ENCODE data around the gene PNMA1.
"Not testable (repeated sequence)": the region's sequence is repeated elsewhere in the genome, so short reads cannot be mapped to it uniquely, and the experiment has no call there.

PNMA1 gene

DNA sequence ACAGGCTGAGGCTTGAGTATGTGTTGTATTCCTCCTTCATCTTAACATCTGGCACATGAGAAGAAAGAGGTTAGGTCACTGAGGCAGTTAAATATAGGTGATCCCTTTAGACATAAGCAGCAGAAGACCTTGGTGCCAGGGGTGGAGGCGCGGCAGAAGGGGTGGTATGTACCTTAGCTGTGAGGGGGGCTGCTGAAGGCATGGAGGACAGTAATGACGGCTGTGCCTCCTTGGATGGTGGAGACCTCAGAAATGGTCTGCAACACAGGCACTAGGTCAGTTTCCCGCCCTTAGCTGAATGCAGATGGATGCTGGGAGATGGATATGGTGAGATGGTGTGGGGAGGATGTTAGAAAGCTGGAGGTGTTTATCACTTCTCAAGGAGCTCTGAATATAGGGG is 1.5 kb upstream of the PNMA1 start:
- DNase-seq, result peak in 1 of 3 experiments; percentile 15

DNA sequence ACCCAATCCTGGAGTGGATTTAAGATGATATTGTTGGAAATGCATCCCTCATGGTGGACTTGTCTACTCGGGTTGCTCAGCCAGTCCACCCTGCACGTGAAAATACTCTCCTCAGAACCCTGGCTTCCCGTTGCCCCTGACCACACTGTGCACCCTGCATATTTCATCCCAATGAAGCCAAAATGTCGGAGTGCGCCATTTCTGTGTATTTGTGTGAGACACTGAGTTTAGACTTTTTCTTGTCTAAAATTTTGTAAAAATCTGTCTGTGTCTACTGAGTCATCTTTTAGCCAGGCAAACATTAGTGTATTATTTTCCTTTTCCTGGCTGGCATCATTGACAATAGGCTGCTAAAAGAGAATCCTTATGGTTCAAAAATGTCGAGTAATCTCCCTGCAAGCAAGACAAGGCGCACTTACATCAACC is 485 bp upstream of the PNMA1 start:
- DNase-seq, result peak in 2 of 3 experiments; percentile 97 to 98

DNA sequence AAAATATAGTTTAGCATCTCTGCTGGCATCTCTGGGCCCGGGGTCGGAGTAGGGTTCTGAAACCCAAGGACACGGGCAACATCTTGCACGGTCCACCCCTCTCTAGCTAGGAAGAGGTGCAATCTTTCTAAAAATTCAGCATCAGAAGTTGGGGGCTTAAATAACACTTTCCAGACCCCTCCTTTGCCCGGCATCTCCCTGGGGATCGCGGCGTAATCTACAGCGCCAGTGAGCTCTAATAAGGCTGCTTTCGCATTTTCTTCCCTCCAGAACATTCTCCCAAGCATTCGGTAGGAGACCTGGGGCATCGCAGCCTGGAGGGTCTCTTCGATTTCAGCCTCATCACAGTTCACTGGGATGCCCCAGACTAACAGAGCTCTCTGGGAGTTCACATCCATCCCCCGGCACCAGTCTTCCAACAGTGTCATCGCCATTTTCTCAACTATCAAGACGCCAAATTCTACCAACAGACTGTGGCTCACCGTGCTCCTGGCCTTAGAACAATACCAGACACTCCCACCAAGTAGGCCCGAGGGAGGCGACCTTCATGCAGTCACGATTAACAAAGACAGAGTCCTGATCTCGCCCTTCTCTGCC is 880 bp downstream of the PNMA1 start:
- DNase-seq, result no peak

DNA sequence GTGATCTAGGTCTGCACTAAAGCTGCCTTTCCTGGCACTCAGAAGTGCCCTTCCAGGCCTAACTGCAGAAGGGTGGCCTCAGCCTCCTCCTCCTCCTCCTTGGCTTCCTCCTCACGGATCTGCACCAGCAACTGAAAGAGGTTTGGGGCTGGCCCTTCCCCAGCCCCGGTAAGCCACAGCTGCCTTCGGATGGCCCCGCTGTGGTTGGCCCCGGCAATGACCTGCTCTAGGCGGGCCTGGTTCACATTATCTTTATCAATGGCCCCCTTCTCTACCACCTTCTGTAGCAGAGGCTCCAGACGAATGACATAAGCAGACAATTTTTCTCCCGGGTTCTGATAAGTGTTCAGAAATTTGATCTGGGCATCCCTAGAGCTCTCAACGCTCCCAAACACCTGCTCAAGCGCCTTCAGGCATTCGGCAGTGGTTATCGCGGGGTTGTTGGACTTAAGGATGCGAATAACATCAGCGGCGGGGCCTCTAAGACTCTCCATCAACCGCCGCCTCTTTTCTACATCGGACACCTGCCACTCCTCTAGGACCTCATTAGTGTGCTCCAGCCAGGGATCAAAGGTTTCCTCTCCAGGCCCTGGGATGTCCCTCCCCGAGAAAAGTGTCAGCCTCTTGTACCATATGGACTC is 1.5 kb downstream of the PNMA1 start:
- peak; percentile 63 to 91 (median 80) for DNase-seq

DNA sequence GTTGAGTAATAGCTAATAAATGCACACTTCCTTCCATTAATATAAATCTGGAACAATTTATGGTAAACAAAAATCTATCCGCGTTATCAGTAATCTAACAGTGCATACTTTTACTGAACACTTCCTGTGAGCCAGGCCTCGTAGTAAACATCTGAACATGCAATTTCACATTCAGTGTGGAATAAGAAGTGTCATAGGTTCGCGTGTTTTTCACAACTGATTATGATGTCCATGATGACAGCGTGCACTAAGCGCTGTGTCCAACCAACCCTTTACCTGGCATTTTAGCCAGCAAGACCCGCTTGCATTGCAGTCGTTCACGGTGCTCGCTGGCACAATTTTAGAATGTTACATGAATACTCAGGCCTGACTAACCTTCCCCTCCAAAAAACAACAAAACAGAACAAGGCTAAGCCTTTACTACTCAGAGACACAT is 2.1 kb downstream of the PNMA1 start:
- no peak for DNase-seq

DNA sequence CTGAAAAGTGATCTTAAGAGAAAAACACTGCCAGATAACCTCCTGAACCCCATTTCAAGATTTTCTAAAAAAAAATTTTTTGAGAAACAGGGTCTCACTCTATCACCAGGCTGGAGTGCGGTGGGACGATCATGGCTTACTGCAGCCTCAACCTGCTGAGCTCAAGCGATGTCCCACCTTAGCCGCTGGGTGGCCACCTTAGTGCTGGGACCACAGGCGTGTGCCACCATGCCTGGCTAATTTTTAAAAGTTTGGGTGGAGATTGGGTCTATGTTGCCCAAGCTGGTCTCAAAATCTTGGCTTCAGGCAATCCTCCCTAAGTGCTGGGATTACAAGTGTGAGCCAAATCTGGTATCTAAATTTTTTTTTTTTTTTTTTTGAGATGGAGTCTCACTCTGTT is 3.4 kb downstream of the PNMA1 start:
- DNase-seq, result no peak

DNA sequence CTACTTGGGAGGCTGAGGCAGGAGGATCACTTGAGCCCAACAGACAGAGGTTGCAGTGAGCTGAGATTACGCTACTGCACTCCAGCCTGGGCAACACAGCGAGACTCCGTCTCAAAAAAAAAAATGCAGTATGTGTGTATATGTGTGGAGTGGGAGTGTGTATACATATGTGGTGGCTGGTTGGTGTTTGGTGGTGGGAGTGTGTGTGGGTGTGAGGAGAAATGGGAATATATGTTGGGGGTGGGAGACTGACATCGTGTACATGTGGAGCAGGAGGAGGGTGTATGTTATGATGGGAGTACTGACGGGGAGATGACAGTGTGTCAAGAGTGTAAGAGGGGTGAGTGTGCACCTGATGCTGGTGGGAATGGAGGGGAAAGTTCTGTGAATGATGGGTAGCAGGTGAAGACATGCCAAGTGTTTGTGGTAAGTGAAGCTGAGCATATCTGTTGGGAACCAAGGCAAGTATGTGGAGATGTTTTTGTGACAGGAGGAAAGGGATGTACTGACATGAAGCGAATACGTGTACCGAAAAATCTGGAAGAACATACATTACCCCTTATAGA is 4.2 kb downstream of the PNMA1 start:
- DNase-seq, result no peak

DNA sequence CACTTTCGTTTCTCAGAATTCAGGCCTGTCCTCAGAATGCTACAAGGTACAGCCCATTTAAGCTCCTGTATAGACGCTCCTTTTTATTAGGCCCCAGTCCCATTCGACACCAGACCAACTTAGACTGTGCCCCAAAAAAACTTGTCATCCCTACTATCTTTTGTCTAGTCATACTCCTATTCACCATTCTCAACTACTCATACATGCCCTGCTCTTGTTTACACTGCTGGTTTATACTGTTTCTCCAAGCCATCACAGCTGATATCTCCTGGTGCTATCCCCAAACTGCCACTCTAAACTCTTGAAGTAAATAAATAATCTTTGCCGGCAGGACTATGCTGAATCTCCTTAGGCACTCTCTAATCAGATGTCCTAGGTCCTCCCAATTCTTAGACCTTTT is 6.1 kb downstream of the PNMA1 start:
- not testable (repeated sequence) for DNase-seq

DNA sequence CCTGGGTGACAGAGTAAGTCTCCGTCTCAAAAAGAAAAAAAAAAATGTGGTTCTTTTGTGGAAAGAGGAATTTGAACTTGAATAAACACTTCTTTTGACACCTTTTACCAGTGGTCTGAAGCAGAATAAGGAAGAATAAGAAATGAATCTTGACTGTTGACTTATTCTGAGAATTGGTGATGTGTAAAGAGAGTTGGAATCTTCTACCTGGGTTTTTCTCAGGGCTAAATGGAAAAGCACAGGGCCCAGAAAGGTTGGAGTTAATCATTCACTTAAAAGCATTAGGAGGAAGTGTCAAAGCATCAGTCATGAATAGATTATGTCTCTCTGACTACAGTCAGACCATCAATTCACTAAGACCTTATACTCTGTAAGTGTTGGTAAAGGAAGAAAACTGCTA is 13.9 kb downstream of the PNMA1 start:
- DNase-seq, result no peak

DNA sequence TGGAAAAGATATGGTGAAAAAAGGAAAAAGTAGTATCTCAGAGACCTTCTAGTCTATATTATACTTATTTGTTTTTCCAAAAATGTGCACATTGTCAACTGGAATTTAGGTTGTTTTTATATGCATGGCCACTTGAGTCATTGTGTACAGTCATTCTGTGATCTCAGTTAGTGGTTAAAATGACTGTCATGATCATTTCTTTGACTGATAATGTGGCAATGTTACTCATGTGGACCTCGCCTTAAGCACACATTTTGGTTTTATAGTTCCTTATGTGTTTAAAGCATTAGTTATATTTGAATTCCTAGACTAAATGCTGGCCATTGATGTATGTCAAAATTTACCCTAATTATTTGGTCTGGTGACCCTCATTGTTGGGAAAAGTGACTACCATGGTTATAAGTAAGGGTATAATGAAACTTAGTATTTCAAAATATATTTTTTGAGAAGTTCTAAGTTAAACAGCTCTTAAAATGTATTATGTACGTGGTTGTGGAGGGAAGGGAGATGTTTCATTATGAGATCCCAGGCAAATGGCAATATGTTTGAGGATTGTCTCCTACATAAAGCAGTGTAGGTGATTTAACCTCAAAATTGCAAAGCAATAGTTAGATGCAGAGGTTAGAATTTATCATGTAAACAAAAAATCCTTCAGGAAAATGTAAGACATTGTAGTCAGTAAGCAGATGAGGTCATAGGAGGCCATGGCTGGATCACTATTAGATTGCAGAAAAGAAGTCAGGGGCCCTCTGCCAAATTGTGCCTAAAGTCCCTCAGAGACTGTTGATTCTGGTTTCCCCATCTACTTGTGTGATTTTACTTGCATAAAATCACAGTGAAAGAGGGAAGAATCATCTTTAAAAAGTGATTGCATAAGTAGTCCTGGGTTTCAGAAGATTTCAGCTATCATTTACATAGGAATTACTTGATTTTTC is 17.5 kb downstream of the PNMA1 start:
- DNase-seq, result no peak

DNA sequence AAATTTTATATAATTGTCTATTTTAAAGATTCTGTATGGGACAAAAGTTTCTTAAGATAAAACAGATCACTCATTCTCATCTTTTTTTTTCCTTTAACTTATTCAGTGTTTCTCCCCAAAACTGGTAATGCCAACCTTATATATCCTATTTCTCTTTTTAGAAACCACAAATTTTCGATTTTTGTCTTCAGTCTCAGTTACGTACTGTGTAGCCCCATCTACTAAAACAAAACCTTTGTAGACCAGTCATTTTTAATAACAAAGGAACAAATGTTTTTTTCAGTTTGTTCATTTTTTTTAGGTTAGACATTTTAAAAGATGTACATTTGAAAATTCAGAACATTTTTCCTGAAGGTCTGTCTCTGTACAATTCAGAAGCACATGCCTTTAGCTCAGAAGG is 18.2 kb downstream of the PNMA1 start:
- no peak for DNase-seq

DNA sequence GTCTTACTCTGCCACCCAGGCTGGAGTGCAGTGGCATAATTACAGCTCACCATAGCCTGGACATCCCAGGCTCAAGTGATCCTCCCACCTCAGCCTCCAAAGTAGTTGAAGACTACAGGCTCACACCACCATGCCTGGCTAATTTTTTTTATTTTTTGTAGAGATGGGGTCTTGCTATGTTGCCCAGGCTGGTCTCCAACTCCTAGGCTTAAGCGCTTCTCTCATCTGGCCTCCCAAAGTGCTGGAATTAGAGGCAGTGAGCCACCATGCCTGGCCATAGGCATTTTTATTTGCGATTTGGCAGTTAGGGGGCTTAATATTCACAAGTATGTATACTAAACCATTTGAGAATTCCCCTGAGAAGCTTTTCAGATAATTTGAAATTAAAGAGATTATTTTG is 19.1 kb downstream of the PNMA1 start:
- DNase-seq, result no peak

DNA sequence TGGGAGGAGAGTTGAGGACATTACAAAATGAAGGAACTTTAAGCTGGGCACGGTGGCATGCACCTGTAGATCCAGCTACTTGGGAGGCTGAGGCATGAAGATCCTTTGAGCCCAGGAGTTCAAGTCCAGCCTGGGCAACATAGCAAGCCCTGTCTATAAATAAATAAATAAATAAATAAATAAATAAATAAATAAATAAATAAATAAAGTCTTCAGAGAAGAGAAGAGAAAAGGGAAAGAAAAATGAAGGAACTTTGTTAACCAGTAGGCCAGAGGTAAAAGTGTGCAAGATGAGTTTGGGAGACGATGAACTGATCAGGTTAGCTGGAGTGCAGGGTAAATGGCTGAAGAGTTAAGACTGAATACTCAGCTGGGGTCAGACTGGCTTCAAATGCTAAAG is 20.1 kb downstream of the PNMA1 start:
- DNase-seq, result no peak

DNA sequence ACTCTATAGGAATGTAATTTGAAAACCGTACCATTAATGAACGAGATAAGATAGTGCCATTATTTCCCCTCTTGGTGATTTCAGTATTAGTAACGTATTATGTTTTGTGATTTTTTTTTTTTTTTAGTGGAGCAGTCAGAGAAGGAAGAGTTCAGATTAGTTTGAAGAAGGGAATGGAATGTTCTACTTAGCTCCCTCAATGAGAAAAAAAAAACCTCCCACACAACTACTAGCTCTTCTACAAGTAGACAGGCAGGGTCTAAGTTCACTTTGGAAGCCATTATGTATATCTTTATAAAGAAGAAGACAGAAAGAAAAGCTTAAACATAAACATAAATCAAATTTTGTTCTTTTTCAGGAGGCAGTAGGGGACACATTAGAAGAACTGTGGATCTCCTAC is 27.3 kb downstream of the PNMA1 start:
- DNase-seq, result no peak

DNA sequence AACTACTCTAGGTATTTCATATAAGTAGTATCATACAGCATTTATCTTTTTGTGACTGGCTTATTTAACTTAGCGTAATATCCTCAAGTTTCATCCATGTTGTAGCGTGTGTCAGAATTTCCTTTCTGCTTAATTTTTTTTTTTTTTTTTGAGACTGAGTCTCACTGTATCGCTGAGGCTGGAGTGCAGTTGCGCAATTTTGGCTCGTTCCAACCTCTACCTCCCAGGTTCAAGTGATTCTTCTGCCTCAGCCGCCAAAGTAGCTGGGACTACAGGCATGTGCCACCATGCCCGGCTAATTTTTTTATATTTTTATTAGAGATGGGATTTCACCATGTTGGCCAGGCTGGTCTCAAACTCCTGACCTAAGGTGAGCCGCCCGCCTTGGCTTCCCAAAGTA is 28.9 kb downstream of the PNMA1 start:
- DNase-seq, result no peak

DNA sequence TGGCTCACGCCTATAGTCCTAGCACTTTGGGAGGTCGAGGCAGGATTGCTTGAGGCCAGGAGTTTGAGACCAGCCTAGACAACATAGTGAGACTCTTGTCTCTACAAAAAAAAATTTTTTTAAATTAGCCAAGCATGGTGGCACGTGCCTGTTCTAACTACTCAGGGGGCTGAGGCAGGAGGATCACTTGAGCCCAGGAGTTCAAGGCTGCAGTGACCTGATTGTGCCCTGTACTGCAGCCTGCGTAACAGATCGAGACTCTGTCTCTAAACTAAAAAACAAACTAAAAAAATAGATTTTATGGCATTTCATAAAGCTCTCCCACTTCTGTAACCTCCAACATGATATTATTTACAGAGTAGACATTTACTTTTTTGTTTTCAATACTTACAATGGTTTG is 29.6 kb downstream of the PNMA1 start:
- no peak for DNase-seq

DNA sequence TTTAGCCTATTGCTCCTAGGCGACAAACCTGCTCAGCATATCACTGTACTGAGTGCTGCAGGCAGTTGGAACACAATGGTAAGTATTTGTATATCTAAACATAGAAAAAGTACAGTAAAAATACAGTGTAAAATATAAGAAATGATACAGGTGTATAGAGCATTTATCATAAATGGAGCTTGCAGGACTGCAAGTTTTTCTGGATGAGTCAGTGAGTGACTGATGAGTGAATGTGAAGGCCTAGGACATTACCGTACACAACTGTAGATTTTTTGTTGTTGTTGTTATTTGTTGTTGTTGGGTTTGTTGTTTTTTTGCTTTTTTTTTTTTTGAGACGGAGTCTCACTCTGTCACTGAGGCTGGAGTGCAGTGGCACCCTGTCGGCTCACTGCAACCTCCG is 33.4 kb downstream of the PNMA1 start:
- no peak for DNase-seq

DNA sequence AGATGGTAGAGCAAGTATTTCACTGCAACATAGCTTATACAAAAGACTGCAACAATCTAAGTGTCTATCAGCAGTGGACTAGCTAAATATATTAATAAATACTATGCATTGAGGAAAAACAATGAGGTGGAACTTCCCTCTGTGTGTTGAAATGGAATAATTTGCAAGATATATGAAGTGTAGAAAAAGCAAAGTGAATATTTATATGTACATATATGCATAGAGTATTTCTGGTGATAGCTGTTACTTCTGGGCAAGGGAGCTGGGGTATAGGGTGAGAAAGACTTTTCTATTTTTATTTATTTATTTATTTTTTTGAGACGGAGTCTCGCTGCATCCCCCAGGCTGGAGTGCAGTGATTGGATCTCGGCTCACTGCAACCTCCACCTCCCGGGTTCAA is 35.5 kb downstream of the PNMA1 start:
- DNase-seq, result no peak

DNA sequence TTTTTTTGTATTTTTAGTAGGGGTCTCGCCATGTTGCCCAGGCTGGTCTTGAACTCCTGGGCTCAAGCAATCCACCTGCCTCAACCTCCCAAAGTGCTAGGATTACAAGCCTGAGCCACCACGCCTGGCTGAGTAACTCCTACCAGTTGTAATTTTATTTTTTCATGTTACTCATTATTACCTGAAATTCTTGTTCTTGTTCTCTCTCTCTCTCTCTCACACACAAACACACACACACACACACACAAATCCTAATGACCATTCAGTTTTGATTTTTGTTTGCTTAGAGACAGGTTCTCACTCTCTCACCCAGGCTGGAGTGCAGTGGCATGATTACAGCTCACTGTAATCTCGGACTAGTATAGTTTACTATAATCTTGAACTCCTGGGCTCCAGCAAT is 39.2 kb downstream of the PNMA1 start:
- DNase-seq, result no peak

DNA sequence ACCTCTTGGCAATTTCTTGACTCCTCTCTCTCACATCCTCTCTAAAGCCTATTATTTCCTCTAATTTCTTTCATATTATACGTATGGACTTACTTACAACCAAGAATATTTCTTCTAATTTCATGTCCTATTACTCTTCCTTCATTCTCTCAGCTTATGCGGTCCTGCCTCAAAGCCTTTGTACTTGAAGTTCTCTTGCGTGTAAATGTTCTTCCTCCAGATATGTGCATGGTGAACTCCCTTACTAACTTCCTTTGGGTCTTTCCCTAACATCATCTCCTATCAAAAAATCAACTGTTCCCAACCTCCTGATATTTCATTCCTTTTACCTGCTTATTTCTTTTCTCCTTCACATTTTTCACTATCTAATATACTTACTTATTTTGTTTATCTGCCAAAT is 46.3 kb downstream of the PNMA1 start:
- DNase-seq, result no peak

DNA sequence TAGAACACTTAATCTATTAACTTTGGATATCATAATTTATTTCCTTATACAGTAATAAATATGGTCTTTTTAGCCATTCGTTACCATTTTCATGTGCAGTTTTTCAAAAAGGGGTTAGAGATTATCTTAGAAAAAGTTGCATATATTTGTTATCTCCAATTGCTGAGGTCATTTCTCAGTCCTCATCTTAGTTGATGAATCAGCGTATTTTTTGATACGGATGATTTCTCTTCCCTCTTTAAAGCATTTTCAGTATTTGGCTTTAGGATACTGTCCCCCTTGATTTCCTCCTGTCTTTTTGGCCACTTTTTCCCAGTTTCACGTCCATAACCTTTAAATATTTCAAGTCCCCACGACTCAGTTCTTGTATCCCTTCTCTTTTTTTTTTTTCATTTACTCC is 47.6 kb downstream of the PNMA1 start:
- no peak for DNase-seq

DNA sequence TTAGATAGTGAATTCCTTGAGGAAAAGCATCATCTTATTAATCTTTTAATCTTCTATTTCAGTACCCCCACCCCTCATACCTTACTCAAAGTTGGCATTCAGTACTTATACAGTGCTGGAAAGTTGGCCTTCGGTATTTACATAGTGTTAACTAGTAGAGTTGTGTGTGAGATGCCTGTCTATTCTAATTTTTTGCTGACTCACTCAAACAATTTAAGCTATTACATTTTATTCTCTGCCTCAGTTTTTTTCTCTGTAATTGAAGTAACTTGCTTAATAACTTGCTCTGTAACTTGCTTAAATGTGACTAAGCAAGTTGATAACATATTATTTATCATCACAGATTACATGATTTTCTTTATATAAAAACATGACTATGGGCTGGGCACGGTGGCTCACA is 49.1 kb downstream of the PNMA1 start:
- no peak for DNase-seq

DNA sequence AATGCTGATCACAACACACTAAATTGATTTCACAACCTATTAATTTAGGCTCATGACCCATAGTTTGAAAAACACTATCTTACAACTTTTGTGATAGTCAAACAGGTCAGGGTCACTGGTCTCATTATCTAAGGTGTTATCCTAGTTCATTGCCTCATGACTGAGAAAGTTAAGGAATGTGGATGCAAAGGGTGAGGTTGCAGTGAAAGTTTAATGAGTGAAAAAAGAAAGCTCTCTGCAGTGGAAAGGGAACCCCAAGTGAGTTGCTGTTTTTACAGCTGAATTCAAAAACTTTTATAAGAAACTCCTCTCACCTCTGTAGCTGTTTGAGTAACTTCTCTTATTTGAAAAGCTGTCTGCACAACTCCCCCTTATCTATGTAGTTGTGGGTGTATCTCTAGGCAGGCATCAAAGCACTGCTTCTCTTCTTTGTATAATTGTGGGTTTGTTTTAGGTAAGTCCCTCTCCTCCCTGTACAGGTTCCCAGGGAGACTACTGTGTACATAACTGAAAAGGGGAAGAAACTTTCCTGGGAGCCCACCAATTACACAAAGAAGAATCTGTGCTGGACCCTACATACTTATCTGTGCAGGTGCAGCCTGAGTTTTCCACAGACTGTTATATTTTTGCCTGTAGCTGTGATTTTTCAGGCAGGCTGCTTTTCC is 50.5 kb downstream of the PNMA1 start:
- DNase-seq, result no peak

All from NCI-H1417 (cell line).